Prostate gland (tissue), 2 donors: ENCODE measurements around the gene KCNG1.

Experiments
- POLR2A ChIP-seq: fragments of 450-650 bp; IDR thresholded peaks from one replicate; pipeline ENCODE4 v1.6.1; 2016; ENCODE audit warnings: antibody characterized with exemption, mild to moderate bottlenecking
- TF ChIP-seq, protein P1 (sequence below), 4 experiments: fragments of 200-600 bp in 2 of 4; fragments of 450-650 bp in 2 of 4; sonication (generic) in 2 of 4; IDR thresholded peaks; 1 replicate in 3 of 4; 2 replicates in 1 of 4; pipeline ENCODE4 v1.5.1; 2016 to 2019; ENCODE audit warnings: antibody characterized with exemption in 4 of 4, mild to moderate bottlenecking in 2 of 4, moderate library complexity in 2 of 4

DNA sequence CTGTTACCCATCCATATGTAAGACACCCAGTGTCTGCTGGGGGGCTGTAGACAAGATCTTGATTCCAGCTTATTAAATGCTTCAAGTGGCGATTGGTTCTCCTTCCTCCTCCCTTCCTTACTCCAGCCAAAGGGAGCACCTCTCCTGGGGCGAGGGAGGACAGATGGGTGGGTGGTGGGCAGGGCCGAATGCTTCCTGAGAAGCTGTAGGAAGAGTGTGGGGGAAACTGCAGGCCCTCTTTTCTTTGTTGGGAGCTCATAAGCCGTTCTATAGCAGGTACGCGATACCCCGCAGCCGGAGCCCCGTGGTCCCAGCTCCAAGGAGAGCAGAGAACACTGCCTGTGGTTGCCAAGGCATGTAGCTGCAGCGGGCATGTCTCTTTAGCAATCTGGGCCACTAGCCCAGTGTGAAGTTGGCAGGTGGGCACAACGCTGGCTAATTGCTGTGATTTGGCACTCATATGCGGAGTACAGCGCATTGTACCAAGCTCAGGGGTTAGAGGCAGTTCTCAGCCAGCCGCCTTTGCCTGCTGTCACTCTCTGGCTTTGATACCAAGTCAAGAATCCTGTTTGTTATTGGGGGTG lies 14.7 kb upstream of the KCNG1 start:
- TF ChIP-seq POLR2A: no peak
- TF ChIP-seq, protein P1, sequence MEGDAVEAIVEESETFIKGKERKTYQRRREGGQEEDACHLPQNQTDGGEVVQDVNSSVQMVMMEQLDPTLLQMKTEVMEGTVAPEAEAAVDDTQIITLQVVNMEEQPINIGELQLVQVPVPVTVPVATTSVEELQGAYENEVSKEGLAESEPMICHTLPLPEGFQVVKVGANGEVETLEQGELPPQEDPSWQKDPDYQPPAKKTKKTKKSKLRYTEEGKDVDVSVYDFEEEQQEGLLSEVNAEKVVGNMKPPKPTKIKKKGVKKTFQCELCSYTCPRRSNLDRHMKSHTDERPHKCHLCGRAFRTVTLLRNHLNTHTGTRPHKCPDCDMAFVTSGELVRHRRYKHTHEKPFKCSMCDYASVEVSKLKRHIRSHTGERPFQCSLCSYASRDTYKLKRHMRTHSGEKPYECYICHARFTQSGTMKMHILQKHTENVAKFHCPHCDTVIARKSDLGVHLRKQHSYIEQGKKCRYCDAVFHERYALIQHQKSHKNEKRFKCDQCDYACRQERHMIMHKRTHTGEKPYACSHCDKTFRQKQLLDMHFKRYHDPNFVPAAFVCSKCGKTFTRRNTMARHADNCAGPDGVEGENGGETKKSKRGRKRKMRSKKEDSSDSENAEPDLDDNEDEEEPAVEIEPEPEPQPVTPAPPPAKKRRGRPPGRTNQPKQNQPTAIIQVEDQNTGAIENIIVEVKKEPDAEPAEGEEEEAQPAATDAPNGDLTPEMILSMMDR (IDR thresholded peaks at IDR 0.05): no peak
